ENCODE results near the gene CCL21.

CCL21 gene

GRCh38 chr9:34665381-34666250, 44.3 kb downstream of the CCL21 start:
- DNase-seq: peak; percentile 80 to 91 (median 88)

GRCh38 chr9:34665067-34665380, 44.9 kb downstream of the CCL21 start:
- DNase-seq: no peak

GRCh38 chr9:34664281-34665066, 45.5 kb downstream of the CCL21 start:
- peak; percentile 32 to 69 (median 60) for DNase-seq

GRCh38 chr9:34663303-34663605, 46.7 kb downstream of the CCL21 start:
- peak in 5 of 6 experiments; percentile 13 to 41 (median 19) for DNase-seq

GRCh38 chr9:34662526-34663302, 47.2 kb downstream of the CCL21 start, which contains the start of gene CCL27:
TSS of gene CCL27 (minus strand) at chr9:34662657. CDS start at chr9:34662633, 24 bp downstream.
- peak in 1 of 6 experiments; percentile 7 for DNase-seq

GRCh38 chr9:34659592-34660253, 50.2 kb downstream of the CCL21 start:
- no peak for DNase-seq

All from stimulated activated naive CD4-positive, alpha-beta T cell (primary cell).